HS-27A (cell line): ENCODE results near the gene BRD1.
"Not testable (repeated sequence)": the region's sequence is repeated elsewhere in the genome, so short reads cannot be mapped to it uniquely, and the experiment has no call there.

Experiments used
- DNase-seq: peaks from one replicate; pipeline ENCODE4 v3.0.0-alpha.2; 2012; ENCODE audit warnings: low read depth, missing footprints

Gene BRD1

GRCh38 chr22:49769691-49770546 is 57.8 kb downstream of the BRD1 start:
- DNase-seq: no peak

- no peak for DNase-seq
Observed at GRCh38 chr22:49768951-49769690, 58.6 kb downstream of the BRD1 start.

- no peak for DNase-seq
Observed at GRCh38 chr22:49768077-49768910, 59.4 kb downstream of the BRD1 start.

- peak; percentile 4 for DNase-seq
Observed at GRCh38 chr22:49767355-49768062, 60.2 kb downstream of the BRD1 start.

- no peak for DNase-seq
Observed at GRCh38 chr22:49765951-49766350, 61.7 kb downstream of the BRD1 start.

GRCh38 chr22:49765091-49765771 is 62.4 kb downstream of the BRD1 start:
- DNase-seq: no peak

- no peak for DNase-seq
Observed at GRCh38 chr22:49764127-49764581, 63.5 kb downstream of the BRD1 start.

- no peak for DNase-seq
Observed at GRCh38 chr22:49763696-49764095, 64.0 kb downstream of the BRD1 start.

GRCh38 chr22:49763138-49763537 is 64.5 kb downstream of the BRD1 start:
- DNase-seq: no peak

GRCh38 chr22:49762571-49762970 is 65.1 kb downstream of the BRD1 start:
- DNase-seq: not testable (repeated sequence)

GRCh38 chr22:49761836-49762235 is 65.8 kb downstream of the BRD1 start:
- no peak for DNase-seq

- no peak for DNase-seq
Observed at GRCh38 chr22:49760630-49761571, 66.8 kb downstream of the BRD1 start.

GRCh38 chr22:49760280-49760629 is 67.4 kb downstream of the BRD1 start:
- DNase-seq: no peak

- DNase-seq: no peak
Observed at GRCh38 chr22:49756676-49757075, 71.0 kb downstream of the BRD1 start.

GRCh38 chr22:49756201-49756600 is 71.5 kb downstream of the BRD1 start:
- no peak for DNase-seq

- no peak for DNase-seq
Observed at GRCh38 chr22:49755631-49756001, 72.1 kb downstream of the BRD1 start.

GRCh38 chr22:49754696-49755630 is 72.7 kb downstream of the BRD1 start:
- DNase-seq: no peak

- no peak for DNase-seq
Observed at GRCh38 chr22:49753961-49754695, 73.5 kb downstream of the BRD1 start.
